ENCODE data around the gene TMBIM1.

GRCh38 chr2:218286570-218287459 lies 5.5 kb downstream of the TMBIM1 start:
- TF ChIP-seq EZH2 (optimal IDR thresholded peaks at IDR 0.05; ENCODE audit: low read depth, low read length) (no peak), CTCF (IDR thresholded peaks at IDR 0.05; ENCODE audit: low read length) (no peak)

Measured in MM.1S (cell line).